GM18520 (cell line): ENCODE data around the gene LHPP.
A peak's percentile ranks its signal among the peaks of the same experiment; 100 is the strongest.

Experiments
- ATAC-seq: cut with Tn5 transposase; IDR thresholded peaks from one replicate; pipeline ENCODE4 v1.9.1; 2021; ENCODE audit not compliant: unreplicated experiment

LHPP gene

GRCh38 chr10:124618470-124619073 is 156.9 kb downstream of the LHPP start:
- ATAC-seq, result no peak

DNA sequence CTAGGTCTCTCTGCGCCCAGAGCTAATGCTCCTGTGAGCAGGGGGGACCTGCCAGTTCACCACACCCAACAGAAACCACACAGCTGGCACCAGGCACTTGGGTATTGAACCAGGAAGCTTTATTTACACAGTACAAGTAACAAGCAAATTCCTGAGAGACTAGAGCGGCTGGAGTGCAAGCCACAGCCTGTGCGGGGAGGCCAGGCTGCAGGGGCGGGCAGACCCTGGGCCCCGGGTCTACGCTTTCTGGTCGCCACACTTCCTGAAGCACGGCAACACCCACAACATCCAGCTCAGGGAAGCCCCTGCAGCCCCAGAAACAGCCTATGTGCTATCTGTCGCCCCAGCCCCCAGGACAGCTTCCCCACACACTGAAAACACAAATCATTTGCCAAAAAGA is 157.6 kb downstream of the LHPP start:
- ATAC-seq, result no peak

GRCh38 chr10:124619802-124620490 is 158.3 kb downstream of the LHPP start:
- ATAC-seq, result peak; percentile 37

- no peak for ATAC-seq
These were observed 160.0 kb downstream of the LHPP start for GRCh38 chr10:124621637-124622036.

DNA sequence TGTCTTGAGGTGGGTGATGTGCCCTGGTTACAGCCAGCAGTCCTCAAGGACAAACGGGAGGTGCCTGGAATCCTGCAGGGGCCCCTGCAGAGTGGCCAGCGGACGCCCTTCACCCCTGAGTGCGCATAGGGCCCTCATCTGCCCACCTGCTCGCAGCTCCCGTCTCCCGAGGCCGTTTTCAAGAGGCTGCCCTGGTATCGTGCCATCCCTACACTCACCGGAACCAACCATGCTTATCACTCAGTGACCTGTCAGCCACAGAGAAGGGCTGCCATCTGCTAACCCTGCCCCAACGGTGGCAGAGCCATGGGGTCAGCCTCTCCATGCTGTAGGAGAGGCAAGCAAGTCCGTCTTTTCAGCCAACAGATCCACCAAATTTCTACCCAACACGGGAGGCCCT is 160.5 kb downstream of the LHPP start:
- ATAC-seq, result no peak

DNA sequence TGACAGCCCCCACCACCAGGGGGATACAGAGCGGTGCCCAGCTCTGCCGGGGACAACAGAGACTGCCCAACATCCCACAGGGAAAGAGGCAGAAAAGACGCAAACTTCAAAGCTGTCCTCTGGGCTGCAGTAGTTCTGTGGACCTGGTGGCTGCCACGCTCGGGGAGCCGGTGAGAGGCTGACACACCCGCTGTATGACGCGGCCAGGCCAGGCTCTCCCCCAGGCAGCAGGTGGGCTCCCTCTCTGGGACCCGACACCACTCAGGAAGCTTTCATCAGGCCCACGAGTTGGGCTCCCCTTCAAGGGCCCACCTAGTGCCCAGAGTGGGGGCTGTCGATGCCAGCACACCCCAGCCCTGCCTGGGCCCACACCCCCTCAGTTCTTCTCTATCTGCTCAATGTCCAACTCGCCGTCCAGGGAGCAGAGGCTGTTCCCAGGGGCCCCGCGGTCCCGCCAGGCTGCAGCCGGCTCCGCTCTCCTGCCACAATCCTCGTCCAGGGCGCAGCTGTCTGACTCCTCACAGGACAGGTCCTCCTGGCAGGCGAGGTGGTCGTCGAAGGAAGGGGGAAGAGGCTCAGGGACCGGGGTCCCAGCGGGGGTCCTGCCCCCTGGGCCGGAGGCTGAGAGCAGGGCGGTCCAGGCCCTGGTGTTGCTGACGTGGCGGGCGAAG is 161.4 kb downstream of the LHPP start:
- no peak for ATAC-seq

- ATAC-seq, result no peak
These were observed 162.4 kb downstream of the LHPP start for GRCh38 chr10:124624006-124624405.

- ATAC-seq, result no peak
These were observed 162.8 kb downstream of the LHPP start for GRCh38 chr10:124624466-124624865.

DNA sequence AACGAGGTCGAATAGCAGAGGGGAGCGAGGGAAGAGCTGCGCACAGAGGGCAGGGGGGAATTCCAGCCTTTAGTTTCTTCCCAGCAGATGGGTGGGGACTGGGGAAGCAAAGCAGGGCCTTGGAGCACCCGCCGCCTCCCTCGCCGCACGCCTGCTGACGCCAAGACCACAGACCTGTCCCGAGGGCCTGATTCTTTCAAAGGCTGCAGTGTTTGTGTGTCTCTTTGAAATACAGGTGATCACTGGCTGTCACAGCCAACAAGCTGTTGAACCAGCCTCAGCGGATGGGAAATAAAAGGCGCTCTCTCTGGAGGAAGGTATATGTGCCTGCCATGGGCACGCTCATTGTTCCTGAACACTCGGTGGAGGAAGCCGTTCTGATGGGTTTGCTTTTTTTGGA is 163.3 kb downstream of the LHPP start:
- no peak for ATAC-seq

GRCh38 chr10:124625831-124626238 is 164.2 kb downstream of the LHPP start:
- no peak for ATAC-seq

- ATAC-seq, result peak; percentile 52
These were observed 165.2 kb downstream of the LHPP start for GRCh38 chr10:124626759-124627380.

- ATAC-seq, result no peak
These were observed 166.4 kb downstream of the LHPP start for GRCh38 chr10:124627866-124628675.

DNA sequence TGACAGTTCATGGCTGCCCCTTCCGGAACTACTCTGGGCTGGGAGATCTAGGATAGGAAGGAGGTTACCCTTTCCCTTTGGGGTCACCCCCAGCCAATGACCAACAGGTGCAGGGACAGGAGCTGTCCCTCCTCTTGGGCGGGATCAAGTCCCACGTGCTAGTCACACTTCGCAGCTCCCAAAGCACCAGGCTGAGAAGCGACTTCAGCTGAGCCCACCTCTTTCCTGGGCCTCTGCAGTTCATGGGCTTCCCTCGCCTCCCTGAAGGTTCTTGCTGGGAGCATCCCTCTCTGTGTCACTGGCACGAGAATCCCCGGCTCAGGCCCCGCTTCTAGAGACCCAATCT is 167.0 kb downstream of the LHPP start:
- no peak for ATAC-seq

GRCh38 chr10:124629415-124629814 is 167.8 kb downstream of the LHPP start:
- ATAC-seq, result no peak

DNA sequence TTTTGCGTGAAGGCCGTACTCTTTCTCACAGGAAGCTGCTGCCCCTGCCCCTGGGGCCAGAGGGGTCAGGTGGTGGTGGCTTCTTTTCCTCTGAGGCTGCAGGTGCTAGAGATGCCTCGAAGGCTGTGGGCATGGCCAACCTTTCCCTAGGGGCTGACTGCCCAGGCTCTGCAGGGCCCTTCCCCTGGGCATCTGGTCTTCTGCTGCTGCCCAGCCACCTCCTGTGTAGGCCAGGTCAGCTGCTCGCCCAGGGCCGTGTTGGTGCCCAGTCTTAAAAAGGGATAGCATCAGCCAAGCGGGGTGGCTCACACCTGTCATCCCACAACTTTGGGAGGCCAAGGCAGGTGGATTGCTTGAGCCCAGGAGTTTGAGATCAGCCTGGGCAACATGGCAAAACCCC is 168.2 kb downstream of the LHPP start:
- ATAC-seq, result no peak

DNA sequence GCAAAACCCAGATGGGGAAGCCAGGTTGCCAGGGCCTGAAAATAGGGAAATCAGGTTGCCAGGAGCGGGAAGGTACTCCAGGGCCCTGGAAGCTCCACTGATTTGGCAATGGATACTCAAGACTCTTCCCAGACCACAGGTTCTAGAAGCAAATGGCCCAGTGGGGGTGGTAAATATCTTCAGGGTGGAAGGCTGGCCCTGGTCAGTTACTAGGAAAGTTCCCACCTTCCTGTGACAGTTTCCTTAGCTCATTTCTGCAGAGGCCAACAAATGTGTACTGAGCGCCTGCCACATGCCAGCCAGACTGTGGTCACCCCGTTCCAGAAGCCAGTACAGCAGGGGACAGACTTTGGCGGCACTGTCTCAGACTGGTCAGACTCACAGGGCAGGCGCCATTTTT is 168.9 kb downstream of the LHPP start:
- ATAC-seq, result no peak

DNA sequence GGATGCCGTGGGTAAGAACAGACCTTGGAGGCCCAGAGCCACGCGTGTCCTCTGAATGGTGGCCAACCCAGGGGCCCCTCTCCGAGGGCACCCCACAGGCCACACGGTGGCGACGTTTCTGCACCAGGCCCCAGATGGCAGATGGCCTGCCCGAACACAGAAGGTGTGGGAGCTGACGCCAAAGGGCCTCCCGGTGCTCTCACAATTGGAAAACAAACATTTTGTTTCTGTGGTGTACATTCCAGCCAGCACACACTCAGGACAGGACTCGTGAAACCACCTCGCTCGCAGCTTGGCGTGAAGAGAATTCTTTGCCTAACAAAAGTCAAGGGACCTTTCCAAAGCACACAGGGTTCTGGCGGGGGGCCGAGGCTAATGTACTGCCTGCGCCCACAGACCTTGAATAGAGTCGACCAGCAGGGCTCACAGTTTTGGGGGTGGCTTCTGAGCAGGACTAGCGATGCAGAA is 170.5 kb downstream of the LHPP start:
- ATAC-seq, result no peak

DNA sequence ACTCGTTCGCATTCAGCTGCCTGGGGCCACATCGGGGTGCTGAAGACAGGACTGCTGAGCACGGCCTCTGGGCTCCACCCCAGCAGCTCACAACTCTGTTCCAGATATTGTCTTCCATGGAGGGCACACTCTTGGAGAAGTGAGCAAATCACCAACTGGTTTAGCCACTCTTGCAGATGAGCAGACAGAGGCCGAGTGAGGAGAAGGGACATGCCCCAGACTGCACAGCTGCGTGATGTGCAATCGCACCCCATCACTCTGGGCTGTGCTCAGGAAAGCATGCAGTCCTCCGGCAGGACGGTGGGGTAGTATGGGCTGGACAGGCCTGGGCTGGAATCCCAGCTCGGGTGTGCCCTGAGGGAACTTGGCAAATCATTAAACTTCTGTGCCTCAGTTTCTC is 170.9 kb downstream of the LHPP start:
- no peak for ATAC-seq

DNA sequence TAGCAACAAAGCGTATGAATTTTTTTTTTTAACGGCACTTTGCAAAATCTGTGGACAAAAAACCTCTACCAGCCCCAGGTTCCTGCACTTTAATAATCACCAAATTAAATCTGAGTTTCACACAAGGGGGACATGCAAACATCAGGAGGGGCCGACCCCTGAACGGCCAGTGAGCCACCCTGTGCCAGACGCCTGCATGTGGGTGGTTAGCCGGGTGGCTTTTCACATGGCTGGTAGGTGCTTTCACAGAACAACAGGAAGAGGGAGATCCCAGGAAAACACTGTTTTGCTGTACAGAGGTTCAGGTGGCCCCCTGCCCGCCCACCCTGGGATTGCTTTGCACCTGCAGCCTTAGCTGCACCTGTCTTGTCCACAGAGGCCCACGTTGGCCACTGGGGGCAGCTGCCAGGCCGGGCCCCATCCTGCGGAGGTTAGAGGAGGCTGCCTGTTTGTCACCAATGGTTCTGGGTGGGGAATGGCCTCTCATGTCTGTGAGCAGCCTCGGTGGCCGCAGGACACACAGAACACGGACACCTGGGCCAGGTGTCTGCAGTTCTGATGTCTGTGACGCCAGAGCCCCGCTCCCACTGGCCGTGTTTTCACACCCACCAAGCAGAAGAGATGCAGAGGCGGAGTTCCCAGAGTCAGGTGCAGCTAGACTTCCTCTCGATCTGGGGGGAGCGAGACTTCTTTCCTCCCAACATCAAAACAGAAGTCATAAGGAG is 174.8 kb downstream of the LHPP start:
- no peak for ATAC-seq

DNA sequence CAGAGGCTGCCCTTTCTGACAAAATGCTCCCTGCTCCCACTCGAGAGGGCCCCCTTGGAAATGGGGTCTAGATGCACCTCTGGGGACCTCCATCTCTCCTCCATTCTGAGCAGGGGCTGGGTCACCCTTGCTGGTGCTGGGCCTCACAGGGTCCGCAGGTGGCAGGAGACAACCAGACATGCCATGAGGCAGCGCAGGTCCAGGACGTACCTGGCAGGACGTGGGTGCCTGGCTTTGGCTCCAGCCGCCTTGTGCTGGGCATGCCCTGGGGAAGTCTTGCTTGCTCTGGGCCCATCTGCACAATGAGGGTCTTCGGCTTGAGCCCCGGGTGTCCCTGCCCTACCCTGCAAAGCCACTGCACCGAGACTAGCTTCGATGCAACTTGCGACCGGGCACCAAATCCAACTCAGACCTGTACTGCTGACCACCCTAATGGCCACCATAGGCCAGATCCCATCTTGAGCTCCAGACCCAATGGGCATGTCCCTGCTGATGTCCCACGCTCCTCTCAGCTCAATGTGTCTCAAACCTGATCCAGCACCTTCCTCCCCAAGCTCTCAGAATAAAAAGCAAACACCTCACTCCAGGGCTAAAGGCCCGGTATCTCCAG is 175.6 kb downstream of the LHPP start:
- no peak for ATAC-seq
